Cerebellar cortex (tissue), 1 donor: ENCODE results near the gene UNC5A.

ENCODE experiments used
- DNase-seq: peaks from one replicate; pipeline ENCODE4 v3.0.0-alpha.2; 2015; ENCODE audit warnings: low spot score

UNC5A gene

DNA sequence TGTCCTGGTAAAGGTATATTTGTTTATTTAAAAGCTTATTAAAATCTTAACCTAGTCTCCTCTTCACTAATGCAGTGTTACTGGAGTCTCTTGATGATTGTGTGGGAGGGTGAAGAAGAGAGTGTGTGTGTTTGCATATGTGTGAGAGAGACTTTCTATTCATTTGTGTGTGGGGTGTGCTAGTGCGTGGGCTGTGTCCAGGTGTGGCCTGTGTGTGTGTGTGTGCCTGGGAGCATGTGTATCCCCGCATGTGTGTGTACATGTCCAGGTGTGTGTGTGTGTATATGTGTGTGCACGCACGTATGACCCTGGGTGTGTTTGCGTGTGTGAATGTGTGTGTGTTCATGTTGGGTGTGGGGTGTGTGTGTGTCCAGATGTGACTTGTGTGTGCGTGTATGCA, 10.3 kb upstream of the UNC5A start:
- no peak for DNase-seq

GRCh38 chr5:176802116-176802784, 8.1 kb upstream of the UNC5A start:
- DNase-seq, result no peak

DNA sequence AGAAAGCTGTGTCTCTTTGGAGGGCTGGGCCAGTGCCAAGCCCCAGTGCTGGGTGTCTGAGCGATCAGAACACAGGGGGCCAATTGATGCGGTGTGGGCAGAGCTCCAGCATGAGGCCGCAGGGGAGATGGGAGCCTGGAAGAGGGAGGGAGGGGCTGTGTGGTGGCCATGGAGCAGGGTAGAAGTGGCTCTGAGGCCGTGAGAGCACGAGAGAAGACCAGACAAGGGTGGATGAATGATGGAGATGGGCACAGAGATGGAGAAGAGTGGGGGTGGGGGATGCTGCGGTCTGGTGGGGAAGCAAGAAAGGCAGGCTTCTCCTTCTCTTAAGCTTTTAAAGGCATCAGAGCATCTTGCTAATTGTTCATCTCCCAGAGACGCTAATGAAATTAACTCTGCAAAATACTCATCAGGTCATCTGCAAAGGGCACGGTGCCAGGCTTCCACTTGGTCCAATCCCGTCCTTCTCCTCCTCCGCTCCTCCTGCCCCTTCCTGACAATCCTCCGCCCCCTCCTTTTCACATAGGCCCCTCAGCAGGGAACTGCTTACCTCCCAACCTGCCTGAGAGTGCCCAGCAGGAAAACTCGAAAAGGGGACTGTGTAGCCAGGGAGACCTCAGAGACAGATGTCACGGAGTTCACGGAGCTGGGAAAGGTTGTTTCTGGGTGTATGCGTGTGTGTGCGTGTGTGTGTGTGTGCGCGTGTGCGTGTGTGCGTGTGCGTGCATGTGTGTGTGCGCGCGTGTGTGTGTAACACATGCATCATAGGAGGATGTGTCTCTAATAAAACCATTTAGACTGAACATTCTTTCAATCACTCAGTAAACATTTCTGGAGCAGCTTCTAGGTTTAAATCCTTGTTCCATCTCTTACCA, 7.1 kb upstream of the UNC5A start:
- peak; percentile 52 for DNase-seq

- no peak for DNase-seq
These were observed 6.3 kb upstream of the UNC5A start for GRCh38 chr5:176803943-176804498.

DNA sequence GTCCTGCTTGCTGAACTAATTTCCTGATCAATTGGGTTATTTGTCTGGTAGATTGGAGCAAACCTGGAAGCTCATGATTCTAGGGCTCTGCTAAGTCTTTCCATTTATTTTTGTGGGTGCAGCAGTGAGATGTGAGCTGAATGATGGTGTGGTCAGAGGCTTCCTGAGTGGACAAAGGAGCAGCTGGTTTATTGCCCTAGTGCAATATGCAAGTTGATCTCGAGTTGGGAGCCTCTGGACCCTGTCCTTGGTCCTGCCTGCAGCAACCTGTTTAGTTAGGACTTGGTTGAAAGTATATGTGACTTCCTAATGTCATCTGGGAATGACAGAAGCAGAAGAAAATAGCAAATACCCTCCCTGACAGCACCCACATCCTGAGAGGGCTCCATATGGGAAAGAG, 4.2 kb upstream of the UNC5A start:
- DNase-seq, result no peak

DNA sequence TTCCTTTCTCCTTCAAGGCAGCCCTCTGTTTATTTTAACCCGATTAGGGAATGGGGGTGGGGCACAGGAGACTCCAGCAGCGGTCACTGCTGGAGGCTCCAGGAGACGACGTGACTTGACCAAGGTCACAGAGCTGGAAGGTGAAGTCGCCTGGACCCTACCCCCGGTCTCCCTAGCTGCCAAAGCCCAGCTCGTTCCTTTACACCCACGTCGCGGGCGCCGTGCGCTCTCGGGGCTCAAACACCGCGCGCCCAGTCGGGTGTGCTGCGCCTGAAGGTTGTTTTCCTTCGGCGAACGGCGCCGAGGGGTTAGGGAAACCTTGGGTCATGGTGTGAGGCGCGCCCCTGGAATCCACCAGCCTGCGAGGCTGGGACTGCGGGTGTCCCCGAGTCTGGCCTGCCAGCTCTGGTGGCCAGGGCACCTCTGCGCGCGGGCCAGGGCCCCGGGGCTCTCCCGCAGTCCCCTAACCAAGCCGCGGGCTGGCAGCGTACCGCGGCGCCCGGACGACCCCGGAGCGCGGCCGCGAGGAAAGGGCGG, 747 bp upstream of the UNC5A start:
- DNase-seq, result no peak

DNA sequence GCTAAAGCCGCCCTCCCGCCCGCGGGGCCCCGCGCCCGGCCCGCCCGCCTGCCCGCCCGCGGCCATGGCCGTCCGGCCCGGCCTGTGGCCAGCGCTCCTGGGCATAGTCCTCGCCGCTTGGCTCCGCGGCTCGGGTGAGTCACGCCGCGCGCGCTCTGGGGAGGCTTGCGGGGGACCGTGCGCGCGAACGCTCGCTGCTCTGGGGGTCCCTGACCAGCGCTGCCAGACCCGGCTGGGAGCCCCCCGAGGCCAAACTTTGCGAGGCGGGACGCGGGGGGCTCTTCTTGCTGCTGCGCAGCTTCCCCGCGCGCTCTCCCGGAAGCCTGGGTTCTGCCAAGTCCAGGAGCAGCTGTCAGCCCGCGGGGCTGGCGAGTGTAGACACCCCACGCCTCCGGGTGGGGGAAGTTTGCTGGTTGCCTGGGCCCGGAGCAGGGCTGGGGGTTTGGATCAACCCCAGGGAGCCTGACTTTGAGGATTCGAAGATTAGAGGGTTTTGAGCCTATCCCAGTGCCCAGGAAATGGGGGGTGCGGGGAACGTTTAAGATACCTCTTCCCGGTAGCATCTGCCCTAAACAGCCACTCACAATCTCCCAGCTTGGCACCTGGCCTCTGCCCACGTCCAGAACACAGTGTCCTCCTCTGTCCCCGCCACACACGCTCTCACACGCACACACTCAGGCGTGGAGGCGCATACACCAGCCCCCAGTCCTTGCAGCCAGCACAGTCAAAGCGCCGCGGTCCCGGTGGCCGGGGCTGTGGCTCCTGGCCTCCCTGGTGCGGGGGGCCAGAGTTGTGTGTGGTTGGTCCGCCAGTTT, 535 bp downstream of the UNC5A start:
- peak; percentile 71 for DNase-seq

- peak; percentile 58 for DNase-seq
These were observed 2.2 kb downstream of the UNC5A start for GRCh38 chr5:176812269-176813259.

GRCh38 chr5:176813587-176814312, 3.4 kb downstream of the UNC5A start:
- no peak for DNase-seq

DNA sequence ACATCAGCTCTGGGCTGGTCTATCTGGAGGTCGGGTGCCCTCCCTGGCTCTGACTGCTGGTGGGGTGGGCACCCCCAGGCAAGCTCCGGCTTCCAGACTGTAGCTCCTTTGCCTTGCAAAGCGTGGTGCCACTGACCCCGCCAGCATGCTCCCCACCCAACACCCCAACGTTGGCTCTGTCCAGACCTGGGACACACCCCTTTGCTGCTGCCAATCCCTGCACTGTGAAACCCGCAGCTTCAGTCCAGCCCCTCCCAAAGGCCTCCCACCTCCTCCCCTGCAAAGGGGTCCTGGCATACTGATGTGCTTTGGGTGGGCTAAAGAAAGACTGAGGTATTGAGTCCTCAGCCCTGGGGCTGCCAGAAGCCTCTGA, 3.9 kb downstream of the UNC5A start:
- DNase-seq, result no peak

GRCh38 chr5:176814836-176815438, 4.6 kb downstream of the UNC5A start:
- DNase-seq, result no peak

DNA sequence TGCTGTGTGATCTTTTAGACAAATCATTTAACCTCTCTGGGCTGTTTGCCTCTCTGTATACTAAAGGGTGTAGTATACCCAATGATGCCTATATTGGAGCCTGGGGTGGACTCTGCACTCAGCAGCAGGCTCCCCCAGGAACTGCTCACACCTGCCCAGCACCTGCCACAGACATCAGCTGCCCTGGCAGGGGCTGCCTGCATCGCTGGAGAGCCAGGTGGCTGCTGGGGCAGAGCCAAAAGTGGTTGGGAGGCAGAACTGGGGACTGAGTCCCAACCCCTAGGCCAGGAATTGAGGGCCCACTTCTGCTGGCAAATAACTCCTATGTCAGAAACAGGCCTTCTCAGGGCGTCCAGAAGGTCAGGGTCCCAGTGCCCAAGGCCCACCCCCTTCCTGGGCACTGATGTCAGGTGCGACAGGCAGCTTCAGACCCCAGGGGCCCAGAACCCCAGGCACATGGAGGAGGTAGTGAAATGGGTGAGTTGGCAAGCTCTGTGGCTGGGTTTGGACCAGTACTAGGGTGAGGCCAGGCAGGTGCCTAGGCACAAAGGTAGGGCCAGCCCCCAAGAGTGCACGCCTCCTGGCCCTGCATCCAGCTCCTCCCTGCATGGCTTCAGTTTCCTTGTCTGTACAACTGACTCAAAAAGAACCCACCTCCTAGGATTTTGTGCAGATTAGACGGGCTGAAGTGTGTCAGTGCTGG, 5.8 kb downstream of the UNC5A start:
- DNase-seq, result no peak

- no peak for DNase-seq
These were observed 6.5 kb downstream of the UNC5A start for GRCh38 chr5:176816791-176817347.

- DNase-seq, result no peak
These were observed 7.0 kb downstream of the UNC5A start for GRCh38 chr5:176817369-176817840.

- no peak for DNase-seq
These were observed 7.5 kb downstream of the UNC5A start for GRCh38 chr5:176817841-176818377.

- no peak for DNase-seq
These were observed 8.2 kb downstream of the UNC5A start for GRCh38 chr5:176818391-176819098.

DNA sequence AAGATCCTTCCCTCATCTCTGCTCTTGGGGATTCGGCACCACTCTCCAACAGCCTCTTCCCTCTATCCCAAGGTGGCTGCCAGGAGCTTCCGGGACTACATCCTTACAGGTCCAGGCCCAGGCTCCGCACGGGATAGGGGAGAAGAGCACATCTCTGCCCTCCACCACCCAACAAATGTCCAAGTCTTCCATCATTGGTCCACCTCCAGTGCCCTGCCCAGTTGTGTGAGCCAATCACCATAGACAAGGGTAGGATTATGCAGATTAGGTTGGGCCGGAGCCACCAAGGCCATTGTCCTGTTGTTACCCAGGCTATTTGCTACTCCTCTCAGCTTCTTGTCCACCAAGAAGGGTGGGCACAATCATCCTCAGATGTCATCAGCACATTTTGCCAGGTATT, 9.1 kb downstream of the UNC5A start:
- DNase-seq, result no peak

- no peak for DNase-seq
These were observed 10.6 kb downstream of the UNC5A start for GRCh38 chr5:176820937-176821336.
